Measurements from ENCODE around the gene TIAM2.
A peak's percentile ranks its signal among the peaks of the same experiment; 100 is the strongest.

TIAM2 gene

DNA sequence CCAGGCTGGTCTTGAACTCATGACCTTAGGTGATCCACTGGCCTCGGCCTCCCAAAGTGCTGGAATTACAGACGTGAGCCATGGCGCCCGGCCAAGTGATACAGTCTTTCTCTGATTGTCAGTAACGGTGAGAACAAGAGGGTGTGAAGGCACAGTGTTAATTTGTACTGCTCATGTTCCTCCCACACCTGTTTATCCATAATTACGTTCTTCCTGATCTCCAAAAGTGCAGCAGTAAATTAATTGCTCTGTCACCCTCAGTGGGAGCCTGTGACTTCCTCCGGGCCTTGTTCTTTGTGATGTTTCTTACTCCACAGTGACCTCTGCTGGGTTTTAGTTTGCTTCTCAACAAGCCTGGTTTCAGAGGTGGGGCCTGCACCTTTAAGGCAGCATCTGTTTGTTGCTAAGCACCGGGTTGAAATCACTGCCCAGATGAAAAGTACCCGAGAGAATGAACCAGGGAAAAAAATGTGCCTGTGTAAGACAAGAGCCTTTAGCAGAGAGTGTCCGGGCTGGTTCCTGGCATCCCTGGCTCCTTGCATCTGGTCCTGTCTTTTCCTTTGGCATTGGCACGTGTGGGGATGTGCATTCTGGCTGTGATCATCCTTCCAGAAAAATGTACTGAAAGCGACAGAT is 179.6 kb downstream of the TIAM2 start:
- no peaks in the 10 kb centered on the region for H3K79me2 ChIP-seq (ENCODE audit: insufficient read depth, low read depth)
- no peak overlapping the region for H3K4me3 ChIP-seq (IDR thresholded peaks at IDR 0.05; ENCODE audit: insufficient read depth, low read depth, low read length)
- no peaks in the 10 kb centered on the region for H3K27me3 ChIP-seq (ENCODE audit: insufficient read depth, low read depth)
- peak; percentile 70 for TF ChIP-seq CTCF (conservative IDR thresholded peaks at IDR 0.05; ENCODE audit: low read depth, low read length)
- peaks cover 8% of the 10 kb centered on the region for H3K4me1 ChIP-seq (ENCODE audit: low read depth, poor library complexity, severe bottlenecking)
- no peaks in the 10 kb centered on the region for H4K20me1 ChIP-seq (ENCODE audit: insufficient read depth)
- H3K4me2 ChIP-seq, result no peak overlapping the region
- H3K9ac ChIP-seq, result no peak overlapping the region
- no peaks in the 10 kb centered on the region for H3K36me3 ChIP-seq (ENCODE audit: insufficient read depth)
- peak overlapping the region; percentile 36; the same call in 1 of the 2 replicates for H2AFZ ChIP-seq (ENCODE audit: low read depth)
- no peak overlapping the region for H3K27ac ChIP-seq

GRCh38 chr6:155177363-155177961 is 182.3 kb downstream of the TIAM2 start:
- no peaks in the 10 kb centered on the region for H3K27me3 ChIP-seq (ENCODE audit: insufficient read depth, low read depth)
- H3K4me3 ChIP-seq (IDR thresholded peaks at IDR 0.05; ENCODE audit: insufficient read depth, low read depth, low read length), result no peak overlapping the region
- H3K79me2 ChIP-seq (ENCODE audit: insufficient read depth, low read depth), result no peaks in the 10 kb centered on the region
- no peak overlapping the region for H2AFZ ChIP-seq (ENCODE audit: low read depth)
- H4K20me1 ChIP-seq (ENCODE audit: insufficient read depth), result no peaks in the 10 kb centered on the region
- no peak overlapping the region for H3K9ac ChIP-seq
- no peak overlapping the region for H3K27ac ChIP-seq
- peak; percentile 69 for TF ChIP-seq CTCF (conservative IDR thresholded peaks at IDR 0.05; ENCODE audit: low read depth, low read length)
- no peaks in the 10 kb centered on the region for H3K36me3 ChIP-seq (ENCODE audit: insufficient read depth)
- H3K4me1 ChIP-seq (ENCODE audit: low read depth, poor library complexity, severe bottlenecking), result peaks cover 23% of the 10 kb centered on the region
- H3K4me2 ChIP-seq, result no peak overlapping the region

GRCh38 chr6:155181498-155181897 is 186.4 kb downstream of the TIAM2 start:
- no peak overlapping the region for H3K4me3 ChIP-seq (IDR thresholded peaks at IDR 0.05; ENCODE audit: insufficient read depth, low read depth, low read length)
- H3K9ac ChIP-seq, result no peak overlapping the region
- no peaks in the 10 kb centered on the region for H4K20me1 ChIP-seq (ENCODE audit: insufficient read depth)
- no peak overlapping the region for H3K27ac ChIP-seq
- H2AFZ ChIP-seq (ENCODE audit: low read depth), result peak overlapping the region; percentile 7; the same call in 1 of the 2 replicates
- H3K4me2 ChIP-seq, result peak overlapping the region; percentile 64
- H3K79me2 ChIP-seq (ENCODE audit: insufficient read depth, low read depth), result no peaks in the 10 kb centered on the region
- peaks cover 26% of the 10 kb centered on the region for H3K4me1 ChIP-seq (ENCODE audit: low read depth, poor library complexity, severe bottlenecking)
- H3K36me3 ChIP-seq (ENCODE audit: insufficient read depth), result no peaks in the 10 kb centered on the region
- no peak for TF ChIP-seq CTCF (conservative IDR thresholded peaks at IDR 0.05; ENCODE audit: low read depth, low read length)
- H3K27me3 ChIP-seq (ENCODE audit: insufficient read depth, low read depth), result no peaks in the 10 kb centered on the region

GRCh38 chr6:155182103-155182502 is 187.0 kb downstream of the TIAM2 start:
- no peak overlapping the region for H3K27ac ChIP-seq
- no peak overlapping the region for H3K4me3 ChIP-seq (IDR thresholded peaks at IDR 0.05; ENCODE audit: insufficient read depth, low read depth, low read length)
- H4K20me1 ChIP-seq (ENCODE audit: insufficient read depth), result no peaks in the 10 kb centered on the region
- H3K36me3 ChIP-seq (ENCODE audit: insufficient read depth), result no peaks in the 10 kb centered on the region
- H3K9ac ChIP-seq, result no peak overlapping the region
- H3K4me1 ChIP-seq (ENCODE audit: low read depth, poor library complexity, severe bottlenecking), result peaks cover 26% of the 10 kb centered on the region
- peak overlapping the region; percentile 64; the same call in 1 of the 2 replicates for H3K4me2 ChIP-seq
- no peaks in the 10 kb centered on the region for H3K79me2 ChIP-seq (ENCODE audit: insufficient read depth, low read depth)
- no peak for TF ChIP-seq CTCF (conservative IDR thresholded peaks at IDR 0.05; ENCODE audit: low read depth, low read length)
- H2AFZ ChIP-seq (ENCODE audit: low read depth), result no peak overlapping the region
- H3K27me3 ChIP-seq (ENCODE audit: insufficient read depth, low read depth), result no peaks in the 10 kb centered on the region
